Endometrium (tissue), 2 donors: Measurements from ENCODE around the gene TBC1D2.
"Not testable (repeated sequence)": the region's sequence is repeated elsewhere in the genome, so short reads cannot be mapped to it uniquely, and the experiment has no call there.

Experiments
- FAIRE-seq: peaks from 2 replicates; lab custom pipeline; 2012; peaks lifted over from hg19 to GRCh38; lab: Jason Lieb, UNC
- donor health status: control.
- donor health status: control.

Gene TBC1D2

GRCh38 chr9:98270284-98270683, 14.8 kb upstream of the TBC1D2 start:
- FAIRE-seq = not testable (repeated sequence)

GRCh38 chr9:98269652-98270051, 14.2 kb upstream of the TBC1D2 start:
- not testable (repeated sequence) for FAIRE-seq

GRCh38 chr9:98267556-98267955, 12.1 kb upstream of the TBC1D2 start:
- not testable (repeated sequence) for FAIRE-seq

- no peak for FAIRE-seq
Measured at GRCh38 chr9:98264516-98264915, 9.1 kb upstream of the TBC1D2 start.

- FAIRE-seq = no peak
Measured at GRCh38 chr9:98263482-98264357, 8.3 kb upstream of the TBC1D2 start.

DNA sequence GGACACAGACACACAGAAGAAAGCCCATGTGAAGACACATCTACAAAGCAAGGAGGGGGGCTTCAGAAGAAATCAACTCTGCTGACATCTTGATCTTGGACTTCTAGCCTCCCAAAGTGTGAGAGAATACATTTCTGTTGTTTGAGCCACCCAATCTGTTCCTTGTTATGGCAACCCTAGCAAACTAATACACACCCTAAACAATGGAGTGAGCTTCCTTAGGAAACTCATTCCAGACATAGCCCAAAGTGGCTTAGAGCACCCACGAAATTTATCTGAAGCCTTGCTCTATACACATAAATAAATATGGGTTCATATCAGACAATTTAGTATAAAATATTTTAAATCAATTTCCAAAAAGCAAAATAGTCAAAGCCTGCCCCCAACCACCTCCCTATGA, 7.6 kb upstream of the TBC1D2 start:
- no peak for FAIRE-seq

DNA sequence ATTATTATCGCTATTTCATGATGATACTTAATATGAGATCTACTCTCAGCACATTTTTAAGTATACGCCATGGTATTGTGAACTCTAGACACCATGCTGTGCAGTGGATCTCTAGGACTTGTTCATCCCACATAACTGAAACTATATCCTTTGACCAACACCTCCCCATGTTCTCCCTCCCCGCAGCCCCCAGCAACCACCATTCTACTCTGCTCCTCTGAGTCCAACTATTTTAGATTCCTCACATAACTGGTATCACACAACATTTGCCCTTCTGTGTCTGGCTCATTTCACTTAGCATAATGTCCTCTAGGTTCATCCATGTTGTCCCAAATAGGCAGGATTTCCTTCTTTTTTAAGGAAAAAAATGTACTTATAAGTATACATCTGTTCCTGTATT, 6.6 kb upstream of the TBC1D2 start:
- no peak for FAIRE-seq

GRCh38 chr9:98260635-98261034, 5.2 kb upstream of the TBC1D2 start:
- no peak for FAIRE-seq

DNA sequence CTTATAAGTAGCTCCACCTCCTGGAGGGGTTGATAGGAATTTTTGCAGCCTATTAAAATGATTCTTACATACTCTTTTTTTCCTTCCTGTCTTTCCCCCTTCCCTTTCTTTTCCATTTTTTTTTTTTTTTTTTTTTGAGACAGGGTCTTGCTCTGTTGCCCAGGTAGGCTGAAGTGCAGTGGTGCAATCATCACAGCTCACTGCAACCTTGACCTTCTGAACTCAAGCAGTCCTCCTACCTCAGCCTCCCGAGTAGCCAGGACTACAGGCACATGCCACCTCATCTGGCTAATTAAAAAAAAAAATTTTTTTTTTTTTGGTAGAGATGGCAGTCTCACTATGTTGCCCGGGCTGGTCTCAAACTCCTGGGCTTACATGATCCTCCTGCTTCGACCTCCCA, 4.3 kb upstream of the TBC1D2 start:
- no peak for FAIRE-seq

GRCh38 chr9:98256756-98257155, 1.3 kb upstream of the TBC1D2 start:
- no peak for FAIRE-seq

- FAIRE-seq = no peak
Measured at GRCh38 chr9:98255061-98255577, 330 bp downstream of the TBC1D2 start.

DNA sequence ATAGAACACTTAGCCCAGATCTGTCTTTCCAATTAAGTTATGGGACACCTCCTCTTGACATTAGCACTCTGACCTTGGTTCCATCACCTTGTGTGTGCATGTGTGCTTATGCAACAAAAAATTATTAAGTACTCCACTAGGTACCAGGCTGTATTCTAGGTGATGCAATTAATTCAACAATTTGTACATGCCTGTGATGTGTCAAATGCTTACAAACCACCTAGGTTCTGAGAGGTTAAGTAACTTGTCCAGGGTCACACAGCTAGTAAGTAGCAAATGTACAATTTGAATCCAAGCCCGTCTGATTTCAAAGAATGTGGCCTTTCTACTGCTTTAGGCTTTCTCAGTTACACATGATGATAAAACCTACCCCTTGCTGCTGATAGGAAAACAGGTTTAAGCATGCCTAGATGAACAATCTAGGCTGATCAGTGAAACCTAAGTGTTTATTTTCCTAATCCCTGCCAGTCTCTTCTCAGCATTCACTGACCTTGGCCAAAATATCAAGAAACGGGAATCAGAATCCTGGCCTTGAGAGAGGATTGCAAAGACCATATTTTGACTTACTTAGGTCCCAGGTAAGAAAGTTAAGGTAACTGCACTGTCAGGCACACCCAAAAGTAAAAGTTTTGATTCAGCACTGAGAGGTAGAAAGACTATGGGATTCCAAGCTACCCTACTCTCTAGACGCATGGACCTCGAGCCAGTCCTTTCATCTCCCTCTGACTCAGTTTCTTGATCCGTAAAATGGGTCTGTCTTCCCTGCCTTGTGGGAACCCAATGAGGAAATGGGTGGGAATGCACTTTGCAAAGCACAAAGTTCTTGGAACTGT, 1.0 kb downstream of the TBC1D2 start:
- FAIRE-seq = no peak

GRCh38 chr9:98253565-98253964, 1.9 kb downstream of the TBC1D2 start:
- FAIRE-seq = no peak

- FAIRE-seq = no peak
Measured at GRCh38 chr9:98251551-98251950, 3.9 kb downstream of the TBC1D2 start.

DNA sequence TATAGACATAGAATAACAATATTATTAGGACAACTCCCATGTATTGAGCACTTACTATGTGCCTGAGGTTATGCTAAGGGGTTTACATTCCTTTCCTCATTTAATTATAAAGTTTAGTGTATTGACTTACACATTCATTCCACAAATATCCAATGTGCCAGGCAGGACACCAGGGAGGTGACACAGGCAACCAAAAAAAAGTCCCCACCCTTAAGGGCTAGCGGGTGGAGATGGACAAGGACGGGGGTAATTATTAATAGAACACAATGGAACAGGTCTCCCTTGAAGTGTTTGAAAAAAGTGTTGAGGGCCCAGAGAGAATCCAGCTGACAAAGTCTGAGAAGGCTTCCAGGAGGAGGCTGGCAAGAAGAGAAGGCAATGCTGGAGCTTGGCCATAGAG, 5.7 kb downstream of the TBC1D2 start:
- FAIRE-seq = no peak

DNA sequence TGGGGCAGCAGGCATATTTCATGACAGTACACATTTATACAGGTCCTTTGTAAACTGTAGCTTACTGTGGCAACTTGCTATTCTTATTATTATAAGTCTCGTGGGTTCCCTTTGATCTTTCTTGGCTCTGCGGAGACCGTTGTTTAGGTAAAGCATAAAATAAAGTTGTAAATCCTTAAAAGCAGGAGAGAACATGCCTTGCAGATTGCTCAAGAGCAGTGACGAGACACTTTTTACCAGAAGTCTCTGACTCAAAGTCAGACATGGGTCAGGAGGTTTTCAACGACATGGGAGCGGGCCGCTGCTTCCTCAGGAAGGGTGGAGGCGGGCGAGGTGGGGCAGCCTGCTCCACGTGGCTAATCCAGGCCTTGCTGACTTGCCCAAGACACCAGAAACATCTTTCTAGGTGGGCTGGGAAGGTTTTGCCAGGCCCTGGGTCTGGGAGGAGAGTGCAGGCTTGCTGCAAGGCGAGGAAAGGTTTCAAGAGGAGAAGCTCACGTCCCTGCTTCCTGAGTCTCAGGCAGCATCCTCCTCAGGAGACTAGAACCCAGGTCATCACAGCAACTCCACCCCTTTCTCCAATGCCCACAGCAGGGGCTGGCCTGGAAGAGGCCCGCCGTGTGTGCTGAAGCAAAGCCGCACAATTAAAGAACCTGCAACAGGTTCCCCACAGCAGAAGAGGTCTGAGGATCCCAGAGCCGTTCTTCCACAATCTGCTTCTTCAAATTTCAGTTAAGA, 6.5 kb downstream of the TBC1D2 start:
- no peak for FAIRE-seq

GRCh38 chr9:98247831-98248657, 7.4 kb downstream of the TBC1D2 start:
- no peak for FAIRE-seq

DNA sequence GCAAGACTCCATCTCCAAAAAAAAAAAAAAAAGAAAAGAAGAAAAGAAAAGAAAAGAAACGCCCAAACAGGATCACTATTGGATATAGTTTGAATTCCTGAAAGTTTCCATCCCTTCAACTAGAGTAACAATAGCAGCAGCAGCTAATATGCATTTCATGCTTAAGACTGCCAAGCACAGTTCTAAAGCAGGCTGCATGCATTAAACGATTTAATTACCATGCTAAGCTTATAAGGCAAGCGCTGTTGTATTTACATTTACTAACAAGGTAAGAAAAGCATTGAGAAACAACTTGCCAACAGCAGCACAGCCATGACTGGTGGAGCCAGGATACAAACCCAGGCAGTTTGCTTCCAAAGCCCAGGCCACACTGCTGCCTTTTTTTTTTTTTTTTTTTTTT, 13.0 kb downstream of the TBC1D2 start:
- FAIRE-seq = no peak

GRCh38 chr9:98241357-98242300, 13.8 kb downstream of the TBC1D2 start:
- FAIRE-seq = no peak

- FAIRE-seq = no peak
Measured at GRCh38 chr9:98240475-98240874, 15.0 kb downstream of the TBC1D2 start.
